CD4-positive, alpha-beta T cell treated with Interleukin-2 at 100 ng/mL for 4 hours (primary cell): ENCODE data around the gene SOX5.
"Not testable (repeated sequence)": the region's sequence is repeated elsewhere in the genome, so short reads cannot be mapped to it uniquely, and the experiment has no call there.

Experiments
- DNase-seq: peaks from one replicate; pipeline ENCODE4 v3.0.0-alpha.2; 2020; ENCODE audit warnings: low spot score

The SOX5 gene

DNA sequence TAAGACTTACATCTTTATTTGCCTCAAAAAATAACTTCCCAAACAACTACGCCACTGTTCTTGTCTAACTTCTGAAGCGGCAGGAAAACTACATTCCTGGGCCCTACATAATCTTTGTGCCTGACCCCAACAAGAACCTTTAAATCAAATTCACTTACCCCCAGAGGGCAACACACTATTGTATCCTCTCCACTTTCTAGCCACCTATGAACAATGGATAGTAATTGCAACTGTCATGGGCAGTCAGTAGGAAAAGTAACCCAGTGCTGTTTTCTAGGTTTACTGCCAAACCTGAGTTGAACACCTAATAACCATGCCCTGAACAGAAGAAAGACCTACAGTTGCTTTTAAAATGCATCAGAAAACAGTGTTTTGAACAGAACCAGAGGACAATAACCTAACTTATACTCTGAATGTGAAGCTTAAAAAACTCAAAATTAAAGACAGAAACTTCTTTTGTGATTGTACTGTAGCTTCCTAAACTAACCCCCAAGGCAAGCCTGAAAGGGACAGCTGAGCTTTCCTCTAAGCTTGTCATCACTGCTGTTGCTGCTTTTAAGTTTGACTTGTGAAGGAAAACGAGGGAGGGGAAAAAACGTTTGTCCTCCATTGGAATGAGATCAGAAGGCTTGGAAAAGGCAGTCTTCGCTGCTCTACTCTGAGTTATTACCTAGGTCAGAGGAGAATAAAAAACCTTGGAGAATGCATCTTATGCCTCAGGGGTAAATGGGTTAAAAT, 195.7 kb downstream of the SOX5 start:
- no peak for DNase-seq

DNA sequence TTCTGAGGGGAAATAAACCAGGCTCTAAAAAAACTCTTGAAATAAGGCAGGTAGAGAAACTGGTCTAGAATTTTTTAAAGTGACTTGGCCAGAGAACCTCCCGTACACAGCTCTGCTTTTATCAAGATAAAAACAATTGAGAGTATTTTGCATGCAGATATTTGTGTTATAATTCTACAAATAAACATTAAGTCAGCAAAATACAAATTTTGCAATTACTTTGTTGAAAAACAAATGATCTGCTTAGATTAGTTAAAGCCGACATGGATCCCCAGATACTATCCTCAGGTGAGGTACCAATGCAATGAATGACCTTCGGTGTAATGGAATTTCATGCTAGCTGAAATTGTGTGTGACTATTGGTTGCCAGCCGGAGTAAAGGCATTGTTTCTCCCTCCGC, 197.2 kb downstream of the SOX5 start:
- DNase-seq, result no peak

DNA sequence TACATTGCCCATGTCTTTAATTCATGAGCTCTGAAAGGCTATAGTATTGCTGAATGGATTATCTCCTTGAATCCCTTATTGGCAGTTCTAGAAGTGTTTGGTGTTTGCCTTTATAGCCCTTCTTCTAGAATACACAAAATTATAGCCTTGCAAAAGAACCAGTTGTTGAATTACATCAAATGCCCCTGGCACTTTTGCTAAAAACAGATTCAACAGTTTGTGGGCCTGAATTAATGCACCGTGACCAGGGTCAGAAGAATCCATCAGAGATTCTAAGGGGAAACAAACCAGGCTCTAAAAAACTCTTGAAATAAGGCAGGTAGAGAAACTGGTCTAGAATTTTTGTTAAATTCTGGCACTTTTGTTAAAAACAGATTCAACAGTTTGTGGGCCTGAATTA, 197.8 kb downstream of the SOX5 start:
- no peak for DNase-seq

DNA sequence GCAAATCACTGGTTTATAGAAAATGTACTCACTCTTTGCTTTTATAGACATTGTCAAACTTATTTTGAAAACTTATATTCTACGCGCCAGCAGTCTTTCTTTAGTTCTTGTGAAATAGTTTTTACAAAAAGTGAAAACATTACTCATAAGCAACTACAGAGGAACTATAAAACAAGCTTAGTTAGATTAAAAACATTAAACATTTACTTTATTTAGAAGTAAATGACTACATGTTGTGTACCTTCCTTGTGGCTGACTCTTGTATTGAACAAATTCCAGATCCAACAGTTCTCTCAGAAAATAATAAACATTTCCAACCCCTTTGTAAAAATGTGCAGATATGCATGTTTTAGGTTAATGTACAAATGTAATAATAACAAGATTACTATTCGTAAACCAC, 198.5 kb downstream of the SOX5 start:
- DNase-seq, result no peak

DNA sequence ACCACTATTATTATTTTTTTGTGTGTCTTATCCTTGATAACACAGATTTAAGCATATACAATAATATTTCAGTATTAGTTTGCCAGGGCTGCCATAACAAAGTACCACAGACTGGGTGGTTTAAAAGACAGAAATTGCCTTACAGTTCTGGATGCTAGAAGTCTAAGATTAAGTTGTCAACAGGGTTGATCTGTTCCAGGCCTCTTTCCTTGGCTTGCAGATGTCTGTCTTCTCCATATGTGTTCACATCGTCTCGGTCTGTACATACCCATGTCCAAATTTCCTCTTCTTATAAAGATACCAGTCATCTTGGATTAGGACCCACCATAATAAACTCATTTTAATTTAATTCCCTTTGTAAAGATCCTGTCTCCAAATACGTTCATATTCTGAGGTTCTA, 204.8 kb downstream of the SOX5 start:
- DNase-seq, result no peak

DNA sequence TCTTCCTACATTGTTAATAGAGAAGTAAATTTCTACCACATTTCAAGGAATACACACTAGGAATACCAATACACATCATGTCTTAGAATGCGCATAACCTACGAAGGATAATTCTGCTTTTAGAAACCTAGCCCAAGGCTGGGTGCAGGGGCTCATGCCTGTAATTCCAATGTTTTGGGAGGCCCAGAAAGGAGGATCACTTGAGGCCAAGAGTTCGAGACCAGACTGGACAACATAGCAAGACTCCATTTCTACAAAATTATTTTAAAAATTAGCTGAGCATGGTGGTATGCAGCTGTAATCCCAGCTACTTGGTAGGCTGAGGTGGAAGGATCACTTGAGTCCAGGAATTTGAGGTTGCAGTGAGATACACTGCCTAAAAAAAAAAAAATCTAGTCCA, 206.9 kb downstream of the SOX5 start:
- no peak for DNase-seq

DNA sequence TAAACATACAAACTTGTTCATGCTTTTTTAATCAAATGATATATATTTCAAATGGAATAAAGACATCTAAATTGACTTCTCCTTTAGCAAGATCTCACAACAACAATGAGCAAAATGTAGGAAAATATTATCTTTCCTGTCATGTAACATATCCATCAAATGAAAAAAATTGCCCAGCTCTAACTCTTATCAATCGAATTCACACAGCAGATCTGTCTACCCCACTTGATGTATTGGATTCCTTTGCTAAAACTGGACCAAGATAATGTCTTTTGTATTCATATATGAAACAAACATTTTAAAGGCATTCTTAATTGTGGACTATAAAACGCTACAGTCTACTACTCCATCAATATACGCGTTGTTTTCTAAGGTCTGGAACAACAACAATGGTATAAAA, 218.0 kb downstream of the SOX5 start:
- no peak for DNase-seq

DNA sequence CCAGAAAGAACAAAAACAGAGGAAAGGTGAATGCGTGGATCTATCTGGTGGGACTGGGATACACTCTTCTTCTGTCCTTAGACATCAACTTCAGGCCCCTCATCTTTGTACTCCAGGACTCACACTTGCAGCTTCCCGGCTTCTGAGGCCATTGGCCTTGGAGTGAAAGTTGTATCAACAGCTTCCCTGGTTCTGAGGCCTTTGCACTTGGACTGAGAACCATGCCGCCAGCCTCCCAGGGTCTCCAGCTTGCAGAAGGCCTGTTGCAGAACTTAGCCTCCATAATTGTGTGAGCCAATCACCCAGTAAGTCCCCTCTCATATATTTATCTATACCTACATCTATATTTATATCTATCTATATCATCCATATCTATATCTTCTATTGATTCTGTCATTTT, 218.4 kb downstream of the SOX5 start:
- DNase-seq, result no peak

DNA sequence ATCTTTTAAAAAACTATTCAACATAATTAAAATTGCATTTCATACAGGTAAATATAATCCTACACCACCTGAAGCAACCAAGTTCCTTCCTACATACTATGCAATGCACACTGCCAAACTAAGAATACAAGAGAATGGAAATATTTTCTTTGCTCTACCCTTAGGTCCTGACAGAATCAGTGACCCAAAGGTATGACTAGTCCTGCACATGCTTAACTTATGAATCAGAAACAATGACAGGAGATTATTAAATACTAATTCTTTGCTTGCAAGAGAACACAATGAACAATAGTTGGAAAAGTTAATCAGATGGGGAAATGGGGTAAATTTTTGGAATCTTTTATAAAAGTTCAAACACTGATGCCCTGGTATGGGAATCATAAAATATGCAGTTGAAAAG, 220.1 kb downstream of the SOX5 start:
- no peak for DNase-seq

DNA sequence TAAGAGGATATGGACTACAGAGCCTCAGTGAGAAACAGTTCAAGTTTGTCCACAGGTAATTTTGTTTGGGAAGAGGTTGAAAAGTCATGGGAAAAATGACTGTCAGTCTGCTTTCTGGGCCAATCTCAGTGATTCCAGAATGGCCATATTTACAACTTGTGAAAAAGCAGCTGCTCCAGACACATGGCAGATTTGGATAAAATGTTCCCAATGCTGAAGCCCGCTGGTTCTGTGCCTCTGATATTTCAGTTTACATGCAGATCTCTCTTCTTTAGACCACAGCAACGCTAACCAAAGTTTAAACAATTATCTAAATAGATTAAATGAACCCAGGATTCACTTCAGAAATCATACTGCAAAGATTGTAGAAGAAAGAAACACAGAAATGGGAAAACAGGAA, 222.8 kb downstream of the SOX5 start:
- no peak for DNase-seq

DNA sequence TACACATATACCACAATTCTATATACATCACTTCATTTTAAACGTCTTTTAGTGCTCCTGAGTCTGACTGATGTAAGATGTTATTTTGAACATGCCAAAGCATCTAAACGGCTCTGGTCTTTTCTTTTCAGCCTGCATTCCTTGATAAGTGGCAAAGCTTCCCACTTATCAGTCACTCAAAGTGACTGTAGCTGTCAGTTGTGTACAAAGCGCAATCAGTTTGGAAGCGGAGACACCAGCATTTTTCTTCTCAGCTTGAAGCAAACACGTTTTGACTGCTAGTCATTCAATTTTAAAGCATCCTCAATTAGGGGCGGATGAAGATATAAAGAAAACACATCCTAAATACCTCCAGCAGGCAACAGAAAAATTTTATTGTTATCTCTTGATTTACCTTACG, 226.8 kb downstream of the SOX5 start:
- DNase-seq, result no peak

DNA sequence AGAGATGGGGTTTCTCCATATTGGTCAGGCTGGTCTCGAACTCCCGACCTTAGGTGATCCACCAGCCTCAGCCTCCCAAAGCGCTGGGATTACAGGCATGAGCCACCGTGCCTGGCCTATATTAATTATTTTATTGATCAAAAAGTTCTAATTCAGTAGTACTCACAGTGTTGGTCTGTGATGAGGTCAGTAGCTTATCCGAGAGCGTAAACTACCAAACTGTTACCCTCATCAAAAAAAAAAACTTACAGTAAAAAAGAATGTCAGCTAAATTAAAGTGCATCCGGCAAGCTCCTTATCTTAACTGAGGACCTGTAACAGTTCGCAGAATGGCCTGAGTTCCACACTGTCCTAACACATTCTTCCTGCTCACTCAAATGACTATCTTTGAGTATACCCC, 228.2 kb downstream of the SOX5 start:
- no peak for DNase-seq

DNA sequence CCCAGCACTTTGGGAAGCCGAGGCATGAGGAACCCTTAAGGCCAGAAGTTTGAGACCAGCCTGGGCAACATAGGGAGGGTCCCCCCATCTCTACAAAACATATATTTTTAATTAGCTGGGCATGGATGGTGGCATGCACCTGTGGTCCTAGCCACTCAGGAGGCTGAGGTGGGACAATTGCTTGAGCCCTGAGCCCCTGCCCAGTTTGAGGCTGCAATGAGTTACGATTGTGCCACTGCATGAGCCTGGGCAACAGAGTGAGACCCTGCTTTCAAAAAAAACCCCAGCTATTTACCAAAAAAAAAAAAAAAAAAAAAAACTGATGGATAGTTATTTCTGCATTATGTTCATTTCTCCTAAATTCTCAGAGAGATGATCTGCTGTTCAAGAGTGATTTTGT, 230.0 kb downstream of the SOX5 start:
- DNase-seq, result no peak

DNA sequence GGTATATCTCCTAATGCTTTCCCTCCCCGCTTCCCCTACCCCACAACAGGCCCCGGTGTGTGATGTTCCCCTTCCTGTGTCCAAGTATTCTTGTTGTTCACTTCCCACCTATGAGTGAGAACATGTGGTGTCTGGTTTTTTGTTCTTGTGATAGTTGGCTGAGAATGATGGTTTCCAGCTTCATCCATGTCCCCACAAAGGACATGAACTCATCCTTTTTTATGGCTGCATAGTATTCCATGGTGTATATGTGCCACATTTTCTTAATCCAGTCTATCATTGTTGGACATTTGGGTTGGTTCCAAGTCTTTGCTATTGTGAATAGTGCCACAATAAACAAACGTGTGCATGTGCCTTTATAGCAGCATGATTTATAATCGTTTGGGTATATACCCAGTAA, 239.1 kb downstream of the SOX5 start:
- not testable (repeated sequence) for DNase-seq

DNA sequence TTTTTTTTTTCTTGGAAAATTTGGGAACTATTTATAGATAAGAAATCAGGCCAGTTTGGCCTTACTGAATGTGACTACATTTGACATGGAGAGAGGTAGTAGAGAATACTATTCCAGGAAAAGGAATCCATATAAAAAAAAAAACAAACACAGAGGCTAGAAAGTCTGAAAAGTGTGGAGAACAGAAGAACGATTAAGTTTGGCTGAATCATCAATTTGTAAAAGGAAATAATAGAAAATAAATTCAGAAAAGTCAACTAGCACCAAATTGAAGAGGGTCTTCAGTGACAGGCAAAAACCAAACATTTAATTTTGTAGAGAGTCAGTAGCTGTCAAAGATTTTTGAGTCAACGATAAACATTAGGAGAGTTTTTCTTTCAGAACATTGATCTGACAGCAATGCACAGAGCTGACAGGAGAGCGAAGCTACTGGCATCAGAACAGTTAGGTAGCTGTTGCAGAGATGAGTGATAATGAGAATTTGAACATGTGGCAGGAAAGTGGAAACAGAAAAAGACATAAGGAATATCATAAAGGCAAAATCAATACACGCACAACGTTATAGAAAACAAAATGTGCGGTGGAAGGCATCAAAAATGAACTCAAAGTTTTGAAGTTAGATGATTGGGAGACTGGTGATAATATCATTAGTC, 241.2 kb downstream of the SOX5 start:
- DNase-seq, result no peak

DNA sequence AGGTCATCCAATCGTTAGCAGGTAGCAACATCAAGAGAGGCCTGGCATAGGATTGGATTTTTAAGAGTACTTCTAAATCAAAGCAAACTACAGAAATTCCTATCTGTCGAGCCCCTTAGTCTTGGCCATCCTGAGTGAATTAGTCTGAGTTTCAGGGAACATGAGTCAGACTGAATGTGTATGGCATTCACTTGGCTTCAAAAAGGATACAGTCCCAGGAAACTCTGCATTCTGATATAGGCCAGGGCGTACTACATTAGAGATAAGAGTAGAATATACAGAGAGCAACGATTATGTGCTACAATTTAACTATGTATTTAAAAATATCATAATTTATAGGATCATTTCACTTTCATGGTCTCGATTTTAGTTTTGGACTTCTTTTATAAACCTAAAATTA, 242.2 kb downstream of the SOX5 start:
- no peak for DNase-seq

DNA sequence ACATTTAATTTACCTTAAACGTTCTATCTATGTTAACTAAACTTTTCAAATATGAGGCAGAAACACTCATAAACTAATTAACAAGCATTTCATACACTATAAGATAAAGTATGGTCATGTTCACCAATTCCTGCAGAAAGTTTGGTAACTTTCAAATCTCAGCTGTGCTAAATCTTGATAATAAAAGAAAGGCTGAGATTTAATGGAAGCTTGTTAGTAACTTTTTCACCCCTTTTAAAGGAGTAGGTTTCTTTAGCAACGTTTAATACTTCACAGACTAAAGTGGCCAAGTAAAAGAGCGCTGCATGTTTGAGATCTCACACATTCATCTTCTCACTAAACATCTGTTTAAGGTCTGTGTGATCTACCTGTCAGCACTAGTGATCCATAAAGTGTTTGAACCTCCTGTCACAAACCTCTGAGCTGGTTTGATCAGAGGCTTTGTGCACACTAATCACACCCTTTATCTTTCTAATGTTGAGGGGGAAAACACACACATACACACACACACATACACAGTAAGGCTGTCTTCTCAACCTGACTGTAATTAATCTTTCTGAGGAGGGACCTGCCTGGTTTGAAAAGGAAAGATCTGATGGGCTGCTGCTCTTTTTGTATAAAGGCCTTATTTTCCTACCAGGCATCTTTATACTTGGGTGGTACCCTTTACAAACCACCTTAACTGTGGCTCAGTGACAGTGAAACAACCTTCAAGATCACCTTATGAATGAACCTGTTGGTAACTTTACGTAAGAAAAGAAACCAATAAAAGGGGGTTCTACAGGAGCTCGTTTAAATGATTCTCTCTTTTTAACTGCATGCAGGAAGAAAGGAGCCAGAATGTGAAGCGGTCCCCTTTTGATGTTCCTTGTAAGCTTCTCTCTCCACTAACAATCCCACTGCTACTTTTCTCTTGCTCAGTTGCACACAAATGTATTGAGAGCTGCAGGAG, 244.2 kb downstream of the SOX5 start:
- no peak for DNase-seq

DNA sequence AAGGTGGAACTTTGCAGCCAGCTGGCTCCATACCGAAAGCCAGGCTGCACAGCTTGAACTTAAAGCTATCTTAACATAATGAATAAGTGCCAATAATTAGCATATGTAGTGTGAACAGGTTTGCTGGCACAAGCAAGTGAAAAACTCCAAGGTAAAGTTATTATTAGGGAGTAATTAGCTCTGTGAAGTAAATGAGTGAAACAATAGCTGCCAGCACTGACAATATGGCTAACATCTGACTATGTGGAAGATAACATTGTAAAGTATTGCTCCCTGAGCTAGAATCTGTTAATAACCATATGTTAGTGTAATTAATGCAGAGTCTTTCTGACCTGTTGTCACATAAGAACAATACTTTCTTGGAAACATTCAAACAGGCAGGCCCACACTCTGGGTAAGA, 246.4 kb downstream of the SOX5 start:
- DNase-seq, result no peak

DNA sequence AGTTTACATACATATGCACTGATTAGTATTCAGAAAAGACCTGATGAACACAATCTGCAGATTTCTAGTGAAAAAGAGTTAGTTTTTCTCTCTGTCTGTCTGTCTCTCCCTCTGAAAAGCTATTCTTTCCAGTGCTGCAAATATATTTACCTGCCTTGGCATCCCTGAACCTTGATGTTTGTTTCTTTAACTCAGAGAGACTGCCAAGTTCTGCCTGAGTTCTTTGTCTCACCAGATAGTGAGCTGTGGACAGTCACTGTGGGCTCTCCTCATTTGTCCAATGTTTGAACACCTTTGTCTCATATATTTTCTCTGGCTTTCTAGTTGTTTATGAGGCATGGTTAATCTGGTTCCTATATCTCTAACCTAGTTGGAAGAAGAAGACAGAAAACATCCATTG, 250.4 kb downstream of the SOX5 start:
- DNase-seq, result no peak

DNA sequence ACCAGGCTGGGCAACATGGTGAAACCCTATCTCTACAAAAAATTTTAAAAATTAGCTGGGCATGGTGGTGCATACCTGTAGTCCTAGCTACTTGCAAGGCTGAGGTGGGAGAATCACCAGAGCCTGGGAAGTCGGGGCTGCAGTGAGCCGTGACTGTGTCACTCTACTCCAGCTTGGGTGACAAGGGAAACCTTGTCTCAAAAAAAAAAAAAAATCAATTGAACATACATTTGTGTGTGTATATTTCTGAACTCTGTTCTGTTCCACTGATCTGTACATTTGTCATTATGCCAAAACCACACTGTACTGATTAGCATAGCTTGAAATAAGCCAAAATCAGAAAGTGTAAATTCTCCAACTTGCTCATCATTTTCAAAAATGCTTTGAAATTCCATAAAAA, 254.6 kb downstream of the SOX5 start:
- no peak for DNase-seq

DNA sequence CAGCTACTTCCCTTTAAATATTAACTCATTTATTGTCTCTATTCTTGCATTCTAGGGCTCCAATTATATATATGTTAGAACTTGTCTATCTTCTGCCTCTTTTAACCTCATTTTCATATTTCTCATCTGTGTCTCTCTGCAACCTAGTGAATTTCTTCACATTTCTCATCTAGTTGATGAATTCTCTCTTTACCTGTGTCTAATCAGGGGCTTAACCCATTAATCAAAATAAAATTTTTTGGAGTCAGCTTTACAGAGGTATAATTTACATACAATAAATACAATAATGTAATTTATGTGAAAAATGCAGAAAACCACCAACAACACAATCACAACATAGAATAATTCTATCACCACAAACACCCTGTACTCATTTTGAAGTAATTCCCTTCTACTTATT, 255.2 kb downstream of the SOX5 start:
- no peak for DNase-seq

DNA sequence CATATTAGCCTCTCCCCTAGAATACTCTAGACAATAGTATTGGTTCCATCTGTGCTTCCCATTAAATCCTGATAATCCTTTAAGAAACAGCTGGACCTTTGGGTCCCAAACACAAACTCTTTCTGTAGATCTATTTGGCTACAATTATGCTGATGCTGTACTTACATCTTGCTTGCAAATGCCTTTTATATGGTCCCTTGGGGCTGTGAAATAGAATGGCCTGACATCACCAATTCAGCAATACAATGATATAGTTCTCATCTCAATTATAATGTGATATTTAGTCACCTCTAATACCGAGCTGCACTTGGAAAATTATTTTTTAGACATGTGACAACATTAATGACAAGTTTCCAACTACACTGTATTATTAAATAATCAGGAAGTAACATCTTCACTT, 261.5 kb downstream of the SOX5 start:
- DNase-seq, result no peak

DNA sequence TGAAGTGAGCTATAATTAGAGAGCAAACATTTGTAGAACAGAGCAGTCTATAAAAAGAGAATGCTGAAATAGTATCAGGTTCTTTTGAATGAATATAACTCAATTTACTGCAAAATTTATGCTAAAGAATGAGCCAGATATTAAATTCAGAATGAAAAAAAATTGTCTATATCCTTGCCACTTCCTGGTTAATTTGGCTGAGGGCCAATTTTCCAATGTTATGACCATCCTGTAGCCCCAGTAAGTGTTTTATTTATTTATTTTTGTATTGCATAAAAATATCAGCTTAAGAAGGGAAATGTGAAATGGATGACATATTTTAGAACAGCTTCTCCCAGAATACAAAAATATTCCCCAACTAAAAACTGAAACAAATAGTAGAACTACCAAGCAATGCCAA, 263.4 kb downstream of the SOX5 start:
- no peak for DNase-seq
